ENCODE results near the gene PITX1. TPM values are rescaled to one million over a fixed set of nuclear protein-coding genes. Genes with fewer than 3 reads are reported as not detected.

Gene PITX1
- total RNA-seq, 4 donors from 2014 or later = 3.5 TPM; not detected in 3

DNA sequence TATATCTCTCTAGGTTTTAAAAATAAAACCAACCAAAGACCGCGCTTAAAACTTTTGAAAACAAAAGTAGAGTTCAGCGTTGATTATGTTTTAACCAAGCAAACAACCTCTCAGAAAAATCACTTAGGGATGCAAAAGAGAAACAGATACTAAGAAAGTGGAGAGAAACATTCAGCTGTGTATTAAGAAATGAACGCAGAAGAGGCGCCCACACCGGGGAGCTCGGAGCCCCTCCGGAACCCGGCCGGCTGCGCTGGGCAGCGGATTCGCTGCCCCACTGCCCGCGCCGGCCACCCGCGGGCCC lies 1.4 kb downstream of the PITX1 start:
- no peak for TF ChIP-seq CTCF (IDR thresholded peaks at IDR 0.05; ENCODE audit: low read depth)

GRCh38 chr5:135031813-135032694 lies 2.0 kb downstream of the PITX1 start:
- TF ChIP-seq CTCF (IDR thresholded peaks at IDR 0.05; ENCODE audit: low read depth) = no peak

DNA sequence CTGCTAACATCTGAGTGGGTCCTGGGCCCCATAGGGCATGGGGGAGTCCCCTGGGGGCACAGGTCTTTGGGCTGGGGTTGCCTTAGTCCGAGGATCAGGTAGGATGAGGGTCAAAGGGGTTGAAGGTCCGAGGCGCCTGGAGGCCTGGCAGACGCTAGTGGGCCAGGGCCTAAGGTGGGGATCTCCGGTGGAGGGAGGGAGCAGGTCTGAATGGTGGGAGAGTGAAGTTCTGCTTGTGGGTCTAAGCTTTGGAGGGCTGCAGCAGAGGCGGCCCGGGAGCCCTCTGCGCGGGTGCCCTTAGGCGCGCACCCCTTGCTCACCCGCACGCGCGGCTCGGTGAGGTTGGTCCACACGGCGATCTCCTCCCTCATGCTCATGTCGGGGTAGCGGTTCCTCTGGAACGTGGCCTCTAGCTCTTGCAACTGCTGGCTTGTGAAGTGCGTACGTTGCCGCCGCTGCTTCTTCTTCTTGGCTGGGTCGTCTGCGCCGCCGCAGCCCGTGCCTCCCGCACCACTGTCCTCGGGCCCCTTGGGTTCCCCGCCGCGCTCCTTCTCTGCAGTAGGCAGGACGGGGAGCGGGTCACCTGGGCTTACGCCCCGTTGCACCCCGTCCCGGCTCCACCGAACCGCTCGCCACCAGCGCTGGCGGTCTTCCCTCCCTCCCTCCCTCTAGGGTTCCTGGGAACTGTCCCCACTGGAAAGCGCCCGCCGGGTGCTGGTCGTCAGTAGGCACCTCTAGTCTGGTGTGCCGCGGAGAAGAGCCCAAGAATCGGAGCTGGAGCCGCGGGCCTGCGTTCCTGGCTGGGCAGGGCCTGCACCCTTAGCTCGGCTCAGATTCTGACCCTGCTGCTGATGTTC lies 2.8 kb downstream of the PITX1 start:
- TF ChIP-seq CTCF (IDR thresholded peaks at IDR 0.05; ENCODE audit: low read depth) = no peak

GRCh38 chr5:135030123-135030955 lies 3.7 kb downstream of the PITX1 start:
- TF ChIP-seq CTCF (IDR thresholded peaks at IDR 0.05; ENCODE audit: low read depth) = no peak

DNA sequence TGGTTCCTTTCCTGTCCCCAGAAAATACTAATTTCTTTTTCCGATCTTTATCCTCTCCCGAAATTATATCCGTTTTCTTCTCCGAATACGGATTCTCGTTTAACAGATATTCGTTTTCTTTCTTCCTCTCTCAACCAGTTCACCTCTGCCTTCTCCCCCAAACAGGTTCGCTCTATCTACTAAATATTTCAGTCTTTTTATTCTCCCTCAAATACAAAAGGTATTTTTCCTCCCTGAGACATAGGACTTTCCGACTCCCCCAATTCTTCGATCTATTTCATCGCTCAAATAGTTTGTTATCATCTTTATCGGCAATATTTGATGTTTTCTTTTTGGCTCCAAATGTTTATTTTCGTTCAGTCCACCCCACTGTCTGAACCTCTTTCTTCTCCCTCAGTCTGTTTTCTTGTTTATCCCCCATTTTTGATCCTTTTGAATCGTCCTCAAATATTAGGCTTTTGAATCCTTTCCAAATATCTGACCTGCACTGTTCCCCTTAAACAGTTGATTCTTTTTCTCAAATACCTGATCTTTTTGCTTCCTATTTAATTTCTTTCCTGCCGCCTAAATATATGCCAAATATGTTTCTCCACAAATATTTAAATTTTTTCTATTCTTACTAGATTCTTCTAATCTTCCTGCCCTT lies 4.4 kb downstream of the PITX1 start:
- TF ChIP-seq CTCF (IDR thresholded peaks at IDR 0.05; ENCODE audit: low read depth) = no peak

GRCh38 chr5:135028791-135029476 lies 5.1 kb downstream of the PITX1 start:
- no peak for TF ChIP-seq CTCF (IDR thresholded peaks at IDR 0.05; ENCODE audit: low read depth)

Data from subcutaneous adipose tissue (tissue), 4 donors.